Renal cortex interstitium (tissue), 11 donors: Measurements from ENCODE around the gene PHLDA3. TPM values are rescaled to one million over a fixed set of nuclear protein-coding genes. Genes with fewer than 3 reads are reported as not detected.

Experiments used
- DNase-seq, 11 donors: peaks; one replicate each; pipeline ENCODE4 v3.0.0-alpha.2; 2013; ENCODE audit warnings: low read depth in 9 of 11, low spot score in 4 of 11; ENCODE audit errors: extremely low read depth in 1 of 11
- polyA plus RNA-seq, 3 donors: library from polyadenylated mRNA; unstranded; fragments of 120-200 nt; gene quantifications; one replicate each; pipeline ENCODE4 v1.2.1, GENCODE V29; 2013; ENCODE audit not compliant: insufficient read length in 3 of 3

Gene PHLDA3
- polyA plus RNA-seq, 3 donors: 8.3 to 15.4 (median 11.7) TPM

- no peak for DNase-seq
These were observed 46.5 kb downstream of the PHLDA3 start for GRCh38 chr1:201422436-201423030.

GRCh38 chr1:201422026-201422425 is 47.0 kb downstream of the PHLDA3 start:
- no peak for DNase-seq

GRCh38 chr1:201421041-201421440 is 47.9 kb downstream of the PHLDA3 start:
- no peak for DNase-seq

- DNase-seq: no peak
These were observed 48.4 kb downstream of the PHLDA3 start for GRCh38 chr1:201420608-201421002.

- DNase-seq: no peak
These were observed 49.0 kb downstream of the PHLDA3 start for GRCh38 chr1:201419746-201420607.

- DNase-seq: no peak
These were observed 49.7 kb downstream of the PHLDA3 start for GRCh38 chr1:201419256-201419655.

GRCh38 chr1:201418461-201418860 is 50.5 kb downstream of the PHLDA3 start:
- no peak for DNase-seq

Other genes with a start within 250 kb of the PHLDA3 start
- under 1 TPM; 0.06 to 0.09 (median 0.08) TPM for gene PKP1, start 185.7 kb downstream of the PHLDA3 start, polyA plus RNA-seq
- gene TNNT2, start 91.5 kb downstream of the PHLDA3 start, polyA plus RNA-seq: 10 to 100 TPM; 56.2 to 62.7 (median 59.5) TPM
- gene LAD1, start 69.9 kb downstream of the PHLDA3 start, polyA plus RNA-seq: 10 to 100 TPM; 25.6 to 31.4 (median 26.9) TPM
- gene TNNI1, start 47.5 kb downstream of the PHLDA3 start, polyA plus RNA-seq: 10 to 100 TPM; 45.5 to 71.2 (median 62.5) TPM
- 100 to 1,000 TPM; 146 to 154 (median 149) TPM for gene CSRP1, start 37.9 kb upstream of the PHLDA3 start, polyA plus RNA-seq
- gene NAV1, start 69.9 kb upstream of the PHLDA3 start, polyA plus RNA-seq: 10 to 100 TPM; 20.0 to 23.1 (median 21.4) TPM